Measurements from ENCODE around the gene TICAM1. TPM values are rescaled to one million over a fixed set of nuclear protein-coding genes. Genes with fewer than 3 reads are reported as not detected.

TICAM1 gene
- total RNA-seq, 4 donors from 2014 or later = 5.2 to 7.0 (median 6.3) TPM

DNA sequence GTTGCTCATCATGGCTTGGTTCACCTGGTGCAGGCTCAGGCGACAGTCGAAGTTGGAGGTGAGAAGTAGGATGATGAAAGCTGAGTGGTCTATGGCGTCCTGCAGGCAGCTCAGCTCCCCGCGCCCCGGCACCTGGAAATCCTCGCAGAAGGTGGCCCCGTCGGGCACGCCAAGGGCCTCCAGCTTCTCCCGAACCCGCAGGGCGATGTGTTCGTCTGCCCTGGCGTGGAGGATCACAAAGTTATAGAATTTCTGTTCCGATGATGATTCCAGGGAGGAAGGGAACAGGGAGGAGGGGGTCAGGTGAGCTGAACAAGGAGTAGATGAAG lies 14.6 kb downstream of the TICAM1 start:
- Histone ChIP-seq H3K27me3 (no peaks in the 10 kb centered on the region), H3K9me3 (no peaks in the 10 kb centered on the region), H3K36me3 (peaks cover 15 to 19% of the 10 kb centered on the region in 2 donors), H3K27ac (no peak overlapping the region), H3K4me3 (replicated peaks in 1 of 3) (no peak overlapping the region), H3K4me1 (peaks cover 0 to 12% of the 10 kb centered on the region in 2 donors)
- 95 to 96% methylated on average over 16 of the region's 16 CpGs for whole genome bisulfite sequencing, 2 donors
- no peak for DNase-seq
- intact Hi-C loops (cut with DNase I) = no loop called here
- TF ChIP-seq POLR2A (IDR thresholded peaks at IDR 0.05) = no peak
- TF ChIP-seq, protein P1, sequence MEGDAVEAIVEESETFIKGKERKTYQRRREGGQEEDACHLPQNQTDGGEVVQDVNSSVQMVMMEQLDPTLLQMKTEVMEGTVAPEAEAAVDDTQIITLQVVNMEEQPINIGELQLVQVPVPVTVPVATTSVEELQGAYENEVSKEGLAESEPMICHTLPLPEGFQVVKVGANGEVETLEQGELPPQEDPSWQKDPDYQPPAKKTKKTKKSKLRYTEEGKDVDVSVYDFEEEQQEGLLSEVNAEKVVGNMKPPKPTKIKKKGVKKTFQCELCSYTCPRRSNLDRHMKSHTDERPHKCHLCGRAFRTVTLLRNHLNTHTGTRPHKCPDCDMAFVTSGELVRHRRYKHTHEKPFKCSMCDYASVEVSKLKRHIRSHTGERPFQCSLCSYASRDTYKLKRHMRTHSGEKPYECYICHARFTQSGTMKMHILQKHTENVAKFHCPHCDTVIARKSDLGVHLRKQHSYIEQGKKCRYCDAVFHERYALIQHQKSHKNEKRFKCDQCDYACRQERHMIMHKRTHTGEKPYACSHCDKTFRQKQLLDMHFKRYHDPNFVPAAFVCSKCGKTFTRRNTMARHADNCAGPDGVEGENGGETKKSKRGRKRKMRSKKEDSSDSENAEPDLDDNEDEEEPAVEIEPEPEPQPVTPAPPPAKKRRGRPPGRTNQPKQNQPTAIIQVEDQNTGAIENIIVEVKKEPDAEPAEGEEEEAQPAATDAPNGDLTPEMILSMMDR (IDR thresholded peaks at IDR 0.05) = no peak

DNA sequence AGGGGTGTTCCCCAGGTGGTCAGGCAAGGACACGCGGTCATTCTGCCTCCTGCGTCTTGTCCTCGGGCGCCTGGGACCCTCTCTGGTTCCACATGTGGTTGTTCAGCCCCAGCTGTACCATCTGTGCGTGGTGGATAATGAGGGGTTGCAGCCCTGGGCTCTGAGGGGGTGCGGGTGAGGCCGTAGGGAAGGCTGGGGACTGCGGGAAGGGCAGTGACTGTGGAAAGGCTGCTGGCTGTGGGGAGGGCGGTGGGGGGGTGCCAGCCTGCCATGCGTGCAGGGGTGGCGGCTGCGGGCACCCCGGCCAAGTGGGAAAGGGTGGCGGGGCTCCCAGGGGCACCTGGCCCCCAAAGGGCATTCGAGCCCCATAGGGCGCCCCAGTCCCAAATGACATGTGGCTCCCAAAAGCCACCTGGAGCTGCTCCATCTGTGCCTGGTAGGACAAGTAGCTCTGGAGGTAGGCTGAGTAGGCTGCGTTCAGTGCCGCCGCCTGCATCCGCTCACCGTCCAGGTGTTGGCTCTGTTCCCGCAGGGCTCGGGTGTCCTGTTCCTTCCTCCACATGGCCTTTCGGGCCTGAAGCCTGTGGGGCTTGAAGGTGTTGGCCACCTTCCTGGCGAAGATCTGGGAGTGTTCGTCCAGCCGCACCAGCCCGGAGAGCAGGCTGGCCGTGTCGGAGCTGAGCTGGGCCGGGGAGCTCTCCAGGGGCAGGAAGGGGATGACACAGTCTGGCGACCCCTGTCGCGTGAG lies 15.1 kb downstream of the TICAM1 start:
- intact Hi-C loops (cut with DNase I) = no loop called here
- no peak for DNase-seq
- TF ChIP-seq, protein P1 (IDR thresholded peaks at IDR 0.05) = no peak
- no peak for TF ChIP-seq POLR2A (IDR thresholded peaks at IDR 0.05)
- no peak overlapping the region for H3K4me3 ChIP-seq (replicated peaks in 1 of 3)
- H3K9me3 ChIP-seq = no peaks in the 10 kb centered on the region
- peaks cover 0 to 12% of the 10 kb centered on the region in 2 donors for H3K4me1 ChIP-seq
- peaks cover 15 to 19% of the 10 kb centered on the region in 2 donors for H3K36me3 ChIP-seq
- 96 to 97% methylated on average over 12 to 18 of the region's 35 CpGs for WGBS, 2 donors
- no peaks in the 10 kb centered on the region for H3K27me3 ChIP-seq
- no peak overlapping the region for H3K27ac ChIP-seq

DNA sequence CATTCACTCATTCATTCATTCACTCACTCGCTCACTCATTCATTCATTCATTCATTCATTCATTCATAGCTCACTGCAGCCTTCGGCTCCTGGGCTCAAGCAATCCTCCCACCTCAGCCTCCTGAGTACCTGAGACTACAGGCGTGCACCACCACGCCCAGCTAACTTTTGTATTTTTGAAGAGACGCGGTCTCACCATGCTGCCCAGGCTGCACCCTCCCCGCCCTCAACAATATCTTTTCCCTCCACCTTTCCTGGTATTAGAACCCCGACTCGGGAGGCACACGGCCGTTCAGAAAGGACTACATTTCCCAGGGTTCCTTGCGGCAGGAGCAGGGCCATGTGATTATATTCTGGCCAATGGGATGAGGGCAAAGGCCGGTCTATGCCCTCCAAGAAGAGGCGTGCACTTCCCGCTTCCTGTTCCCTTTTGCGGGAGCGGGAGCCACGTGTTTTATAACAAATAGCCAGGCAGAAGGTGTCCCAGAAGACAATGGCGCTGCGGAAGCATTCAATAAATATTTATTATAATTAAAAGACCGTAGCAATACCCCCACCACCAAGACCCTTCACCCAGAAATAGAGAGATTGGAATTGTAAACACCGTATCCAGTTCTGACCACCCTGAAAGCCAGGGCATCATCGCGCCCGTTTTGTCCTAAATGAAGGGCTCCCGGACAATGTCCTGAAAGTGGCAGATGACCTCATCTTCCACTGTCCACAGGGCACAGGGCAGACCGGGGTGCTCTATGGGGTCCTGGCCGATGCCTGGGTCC lies 15.9 kb downstream of the TICAM1 start:
- DNase-seq = peak; percentile 84
- no peak for TF ChIP-seq POLR2A (IDR thresholded peaks at IDR 0.05)
- TF ChIP-seq, protein P1 (IDR thresholded peaks at IDR 0.05) = peak in 1 of 6 experiments; percentile 2
- Histone ChIP-seq H3K4me3 (replicated peaks in 1 of 3) (no peak overlapping the region), H3K9me3 (no peaks in the 10 kb centered on the region), H3K27me3 (no peaks in the 10 kb centered on the region), H3K27ac (no peak overlapping the region), H3K36me3 (peaks cover 15 to 19% of the 10 kb centered on the region in 2 donors), H3K4me1 (peaks cover 0 to 12% of the 10 kb centered on the region in 2 donors)
- WGBS, 2 donors = 30 to 31% methylated on average over 25 to 27 of the region's 28 CpGs
- intact Hi-C loops (cut with DNase I) = no loop called here

DNA sequence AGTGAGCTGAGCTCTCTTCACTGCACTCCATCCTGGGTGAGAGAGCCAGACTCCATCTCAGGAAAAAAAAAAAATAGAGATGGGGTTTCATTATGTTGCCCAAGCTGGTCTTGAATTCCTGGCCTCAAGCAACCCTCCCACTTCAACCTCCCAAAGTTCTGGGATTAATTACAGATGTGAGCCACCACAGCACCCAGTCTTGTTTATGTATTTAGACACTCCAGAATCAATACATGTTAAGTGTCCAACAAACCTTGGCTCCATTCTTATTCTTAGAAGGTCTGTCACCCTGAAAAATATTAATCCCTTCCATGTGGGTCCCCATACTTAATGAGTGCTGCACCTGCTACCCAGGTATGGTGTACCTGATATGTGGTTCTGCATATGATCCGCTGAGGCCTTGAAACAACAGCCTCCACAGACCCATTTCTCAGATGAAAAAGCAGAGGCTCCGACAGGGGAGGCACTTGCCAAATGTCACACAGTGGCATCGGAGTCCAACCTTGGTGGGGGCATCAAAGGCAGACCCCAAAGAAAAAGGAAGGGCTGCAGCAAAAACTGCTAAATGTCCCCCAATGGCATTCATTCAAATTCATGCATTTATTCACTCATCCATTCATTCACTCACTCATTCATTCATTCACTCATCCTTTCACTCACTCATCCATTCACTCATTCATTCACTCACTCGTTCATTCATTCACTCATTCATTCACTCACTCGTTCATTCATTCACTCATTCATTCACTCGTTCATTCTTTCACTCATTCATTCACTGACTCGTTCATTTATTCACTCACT lies 16.7 kb downstream of the TICAM1 start:
- peaks cover 0 to 12% of the 10 kb centered on the region in 2 donors for H3K4me1 ChIP-seq
- no peak for TF ChIP-seq POLR2A (IDR thresholded peaks at IDR 0.05)
- TF ChIP-seq, protein P1 (IDR thresholded peaks at IDR 0.05) = no peak
- no peak overlapping the region for H3K27ac ChIP-seq
- no peak for DNase-seq
- no peak overlapping the region for H3K4me3 ChIP-seq (replicated peaks in 1 of 3)
- WGBS, 2 donors = 73 to 78% methylated on average over 7 of the region's 7 CpGs
- no peaks in the 10 kb centered on the region for H3K9me3 ChIP-seq
- H3K36me3 ChIP-seq = peaks cover 15 to 19% of the 10 kb centered on the region in 2 donors
- no peaks in the 10 kb centered on the region for H3K27me3 ChIP-seq
- intact Hi-C loops (cut with DNase I) = loop anchor here (5.0 kb wide), 1 partner anchor 37 kb away; no protein-coding TSS in a partner anchor

All from thyroid gland (tissue), 4 donors.